NCI-H748 (cell line): ENCODE results near the gene PEX14.

Source experiments
- DNase-seq: peaks from one replicate; lab custom pipeline; 2025; ENCODE audit not compliant: unreplicated experiment; lab: John Stamatoyannopoulos, UW

The PEX14 gene

GRCh38 chr1:10662824-10663677 lies 188.3 kb downstream of the PEX14 start:
- no peak for DNase-seq

- no peak for DNase-seq
Observed at GRCh38 chr1:10663678-10664035, 188.9 kb downstream of the PEX14 start.

DNA sequence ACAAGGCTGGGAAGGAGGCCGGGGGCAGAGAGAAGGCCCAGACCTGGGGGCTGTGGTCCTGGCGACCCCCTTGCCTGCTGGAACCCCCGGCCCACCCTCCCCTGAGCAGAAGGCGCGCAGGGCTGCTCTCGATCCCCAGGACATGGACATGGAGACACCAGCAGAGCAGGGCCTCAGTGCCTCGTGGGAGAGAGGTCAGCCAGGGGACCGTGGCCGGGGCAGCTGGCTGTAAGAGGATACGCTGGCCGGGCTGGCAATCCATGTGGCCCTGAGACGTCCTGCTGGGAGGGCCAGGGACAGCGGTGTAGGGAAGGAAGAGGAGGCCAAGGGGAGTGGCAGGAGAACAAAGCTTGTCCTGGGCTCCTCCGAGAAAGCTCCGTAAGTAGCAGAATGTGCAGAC lies 189.5 kb downstream of the PEX14 start:
- DNase-seq: no peak

DNA sequence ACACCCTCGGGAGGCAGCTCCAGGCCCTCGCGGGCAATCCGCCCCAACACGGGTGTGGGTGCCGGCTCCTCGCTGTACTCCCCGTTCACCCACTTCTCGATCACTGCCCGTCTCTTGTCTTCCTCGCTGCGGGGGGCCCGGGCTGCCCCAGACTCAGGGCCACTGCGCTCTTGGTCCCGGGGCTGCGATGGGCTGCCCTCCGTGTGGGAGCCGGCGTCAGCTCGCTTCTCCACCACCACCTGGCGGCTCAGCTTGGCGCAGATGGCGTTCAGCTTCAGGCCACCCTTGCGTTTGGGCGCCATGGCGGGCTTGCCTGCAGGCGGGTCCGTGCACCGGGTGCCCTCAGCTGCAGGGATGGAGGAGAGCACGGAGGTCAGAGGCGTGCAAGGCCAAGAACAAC lies 190.5 kb downstream of the PEX14 start:
- no peak for DNase-seq

DNA sequence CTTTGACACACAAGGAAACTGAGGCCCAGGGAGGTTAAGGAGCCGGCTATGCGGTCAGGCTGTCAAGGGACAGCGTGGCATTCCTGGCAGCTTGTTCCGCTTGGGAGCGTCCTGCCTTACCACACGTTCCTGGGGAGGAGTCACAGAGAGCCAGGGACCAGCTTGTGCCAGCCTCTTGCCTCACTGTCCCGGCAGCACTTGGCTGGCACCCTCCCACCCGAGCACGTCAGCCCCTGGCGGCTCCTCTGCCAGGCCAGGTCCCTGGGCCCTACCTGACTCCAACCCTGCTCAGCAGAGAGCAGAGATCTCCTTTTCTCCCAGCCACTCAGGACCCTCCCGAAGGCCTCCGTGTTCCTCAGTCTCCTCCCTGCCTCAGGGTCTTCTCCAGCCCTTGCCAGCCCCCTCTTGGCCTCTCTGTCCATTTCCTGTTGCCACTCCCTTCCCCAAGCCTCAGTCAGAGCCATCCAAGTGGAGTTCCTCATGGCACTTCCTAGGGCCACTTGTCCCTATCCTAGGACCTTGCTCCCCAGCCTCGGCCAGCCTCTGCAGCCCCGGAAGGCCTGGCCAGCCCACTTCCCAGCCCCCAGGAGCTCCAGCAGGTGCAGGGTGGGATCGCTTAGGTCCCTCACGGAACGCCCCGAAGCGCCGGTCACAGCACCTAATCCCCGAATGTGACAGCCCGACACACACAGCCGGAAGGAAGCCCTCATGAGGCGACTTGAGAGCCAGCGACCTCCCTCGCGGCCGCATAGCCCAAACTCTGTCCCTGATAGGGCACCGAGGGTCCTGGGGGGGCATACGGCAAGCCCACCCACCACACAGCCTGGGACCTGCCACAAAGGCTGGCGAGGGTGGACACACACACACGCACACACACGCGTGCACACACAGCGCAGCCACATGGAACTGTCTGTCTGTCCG lies 191.4 kb downstream of the PEX14 start:
- DNase-seq: no peak

- peak; percentile 88 for DNase-seq
Observed at GRCh38 chr1:10667861-10668761, 193.4 kb downstream of the PEX14 start.

GRCh38 chr1:10669570-10669969 lies 194.8 kb downstream of the PEX14 start:
- DNase-seq: no peak

DNA sequence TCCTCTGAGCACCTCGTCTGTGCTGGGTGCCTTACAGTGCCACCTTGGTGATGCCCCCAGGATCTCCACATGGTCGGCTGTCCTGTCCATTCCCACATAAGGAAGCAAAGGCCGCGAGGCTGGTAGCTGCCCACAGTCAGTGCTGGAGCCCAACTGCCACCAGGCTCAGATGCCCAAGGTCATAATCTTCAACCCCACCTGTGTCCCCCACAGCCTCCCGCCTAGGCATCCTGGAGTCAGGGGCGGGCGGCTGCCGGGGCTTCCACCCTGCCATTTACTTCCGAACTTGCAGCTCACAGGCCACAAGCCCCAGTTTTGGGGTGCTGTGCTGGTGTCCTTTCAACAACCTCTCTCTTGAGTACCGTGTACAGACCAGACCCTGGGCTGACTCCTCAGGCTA lies 195.4 kb downstream of the PEX14 start:
- DNase-seq: no peak

DNA sequence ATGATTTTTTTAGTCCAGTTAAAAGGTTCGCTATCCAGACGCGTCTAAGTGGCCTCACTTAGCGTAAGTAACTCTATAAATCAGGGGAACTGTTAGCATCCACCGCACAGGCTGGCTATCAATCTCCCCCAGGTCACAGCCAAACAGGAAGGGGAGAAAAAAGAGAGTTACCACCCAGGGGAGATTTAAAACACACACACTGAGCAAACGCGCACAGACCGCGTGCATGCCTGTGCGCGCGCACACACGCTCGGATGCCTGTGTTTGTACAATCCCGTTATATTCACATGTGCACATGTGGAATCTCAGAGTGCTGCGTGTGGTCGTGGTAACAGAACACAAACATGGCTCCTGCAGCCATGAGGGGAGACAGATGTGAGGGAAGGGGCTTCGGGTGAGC lies 196.3 kb downstream of the PEX14 start:
- peak; percentile 69 for DNase-seq

- DNase-seq: peak; percentile 32
Observed at GRCh38 chr1:10671622-10672342, 197.0 kb downstream of the PEX14 start.

DNA sequence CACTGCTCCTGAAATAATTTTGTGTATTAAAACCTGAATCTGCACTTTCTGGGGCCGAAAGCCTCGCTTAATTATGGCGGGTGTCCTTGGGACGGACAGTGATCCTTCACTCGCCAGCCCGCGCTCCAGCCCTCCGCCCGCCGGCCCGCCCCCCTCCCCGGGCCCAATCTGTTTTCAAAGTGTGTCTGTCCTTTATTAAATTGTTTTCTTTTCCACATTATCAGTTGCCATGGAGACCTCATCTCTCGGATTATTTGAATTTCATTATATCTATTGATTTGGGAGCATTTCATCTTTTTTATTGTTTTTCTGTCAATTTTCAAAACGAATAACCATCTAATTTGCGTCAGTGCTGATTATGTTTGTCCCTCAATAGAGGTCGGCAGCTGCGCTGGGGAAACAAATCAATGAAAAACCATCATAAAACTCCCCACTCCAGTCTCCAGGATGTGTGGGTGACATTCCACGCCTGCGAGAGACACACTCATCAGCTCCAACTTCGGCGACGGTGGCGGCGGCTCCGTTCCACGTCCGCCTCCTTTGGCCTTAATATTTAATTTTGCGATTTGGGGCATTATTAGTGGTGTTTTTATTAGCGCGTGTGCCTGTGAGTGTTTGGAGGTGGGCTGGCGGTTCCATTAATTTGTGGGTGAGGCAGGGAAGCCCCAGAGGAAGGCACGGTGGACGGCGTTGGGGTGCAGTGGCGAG lies 197.7 kb downstream of the PEX14 start:
- DNase-seq: peak; percentile 51

- peak; percentile 8 for DNase-seq
Observed at GRCh38 chr1:10673109-10673711, 198.5 kb downstream of the PEX14 start.

DNA sequence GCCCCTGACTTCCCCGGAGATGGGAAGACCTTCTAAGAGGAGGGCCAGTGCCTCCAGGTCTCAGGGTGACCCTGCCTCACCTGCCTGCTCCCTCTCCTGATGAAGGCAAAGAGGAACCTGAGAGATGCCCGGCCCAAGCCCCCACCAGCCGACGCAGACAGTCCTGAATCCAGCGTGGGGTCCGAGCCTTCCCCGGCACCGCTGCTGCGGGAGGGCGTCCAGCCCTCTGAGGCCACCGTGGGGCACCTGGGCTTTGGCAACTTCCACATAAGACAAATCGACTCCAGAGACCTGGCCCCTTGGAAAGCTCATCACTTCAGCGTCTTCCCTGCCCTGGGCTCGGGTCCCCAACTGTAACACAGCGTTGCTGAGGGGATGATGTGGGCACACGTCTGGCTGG lies 199.5 kb downstream of the PEX14 start:
- no peak for DNase-seq

GRCh38 chr1:10674700-10675609 lies 200.2 kb downstream of the PEX14 start:
- DNase-seq: peak; percentile 81

- no peak for DNase-seq
Observed at GRCh38 chr1:10675813-10676212, 201.1 kb downstream of the PEX14 start.

DNA sequence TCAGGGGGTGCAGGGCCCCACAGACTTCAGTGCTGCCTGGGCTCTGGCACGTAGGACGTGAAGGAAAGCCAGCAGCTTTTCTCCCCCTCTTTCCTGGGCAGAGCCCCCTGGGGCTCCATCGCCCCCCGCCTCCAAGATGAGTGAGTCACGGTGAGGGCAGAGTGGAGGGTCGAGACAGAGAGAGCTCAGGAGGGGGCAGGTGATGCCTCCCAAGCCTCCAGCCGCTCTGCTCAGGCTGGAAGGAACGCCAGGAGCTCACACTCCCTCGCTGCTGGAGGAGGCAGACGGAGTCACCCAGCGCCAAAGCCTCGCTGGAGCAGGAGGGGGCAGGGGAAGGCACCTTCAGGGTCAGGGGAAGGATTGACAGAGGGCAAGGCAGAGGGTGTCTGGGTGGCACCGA lies 202.2 kb downstream of the PEX14 start:
- DNase-seq: no peak

DNA sequence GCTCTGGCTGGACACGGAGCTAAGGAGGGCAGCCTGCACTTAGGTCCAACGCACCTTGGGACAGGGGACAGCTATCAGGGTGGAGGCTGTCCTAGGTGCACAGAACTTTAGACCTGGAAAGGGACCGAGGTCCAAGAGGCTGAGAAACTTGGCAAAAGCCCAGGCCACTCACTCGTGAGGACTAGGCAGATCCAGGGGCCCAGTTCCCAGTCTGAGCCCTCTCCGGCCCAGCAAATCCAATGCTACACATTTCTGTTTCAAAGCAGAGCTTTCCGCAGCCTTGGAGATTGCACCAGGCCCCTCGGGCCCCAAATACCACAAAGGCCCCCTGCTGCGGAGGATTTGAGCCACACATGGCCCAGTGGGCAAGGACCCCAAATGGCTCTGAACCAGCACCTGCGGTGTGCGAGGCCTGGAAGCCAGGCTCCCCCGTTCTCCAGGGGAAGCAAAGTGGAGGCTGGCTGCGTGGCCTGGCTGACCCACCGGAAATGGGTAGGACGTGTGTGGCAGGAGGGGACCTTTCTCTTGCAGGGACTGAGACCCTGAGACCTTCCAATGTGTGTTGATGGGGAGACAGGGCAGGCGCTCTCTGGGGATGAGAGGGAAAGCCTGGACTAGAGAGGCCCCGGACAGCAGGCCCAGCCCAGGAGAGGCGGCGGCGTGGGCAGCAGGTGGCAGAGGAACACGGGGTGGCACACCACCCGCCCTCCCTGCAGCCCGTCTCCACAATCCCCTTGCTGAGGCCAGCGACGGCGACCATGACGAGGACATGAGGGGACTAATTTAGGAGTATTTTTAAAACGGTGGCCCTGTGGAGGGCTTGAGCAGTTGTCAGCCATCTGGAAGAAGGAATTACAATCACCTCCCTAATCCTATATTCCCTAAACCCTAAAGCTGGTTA lies 203.0 kb downstream of the PEX14 start:
- DNase-seq: no peak
